Colon (tissue), 2 donors: ENCODE measurements around the gene LRRN2.
"Not testable (repeated sequence)": the region's sequence is repeated elsewhere in the genome, so short reads cannot be mapped to it uniquely, and the experiment has no call there.

Experiments
- FAIRE-seq: peaks from 2 replicates; lab custom pipeline; 2012; peaks lifted over from hg19 to GRCh38; lab: Jason Lieb, UNC
- donor health status: control.
- donor health status: control.

Gene LRRN2

GRCh38 chr1:204629459-204629858 lies 56.1 kb downstream of the LRRN2 start:
- not testable (repeated sequence) for FAIRE-seq

GRCh38 chr1:204628868-204629267 lies 56.7 kb downstream of the LRRN2 start:
- no peak for FAIRE-seq

GRCh38 chr1:204627436-204627835 lies 58.1 kb downstream of the LRRN2 start:
- no peak for FAIRE-seq

- no peak for FAIRE-seq
Observed at GRCh38 chr1:204626381-204626780, 59.2 kb downstream of the LRRN2 start.

- no peak for FAIRE-seq
Observed at GRCh38 chr1:204624631-204625216, 60.8 kb downstream of the LRRN2 start.

- no peak for FAIRE-seq
Observed at GRCh38 chr1:204623894-204624361, 61.6 kb downstream of the LRRN2 start.

GRCh38 chr1:204623365-204623893 lies 62.1 kb downstream of the LRRN2 start:
- FAIRE-seq: no peak

- no peak for FAIRE-seq
Observed at GRCh38 chr1:204621996-204622395, 63.5 kb downstream of the LRRN2 start.

GRCh38 chr1:204621396-204621795 lies 64.1 kb downstream of the LRRN2 start:
- no peak for FAIRE-seq

DNA sequence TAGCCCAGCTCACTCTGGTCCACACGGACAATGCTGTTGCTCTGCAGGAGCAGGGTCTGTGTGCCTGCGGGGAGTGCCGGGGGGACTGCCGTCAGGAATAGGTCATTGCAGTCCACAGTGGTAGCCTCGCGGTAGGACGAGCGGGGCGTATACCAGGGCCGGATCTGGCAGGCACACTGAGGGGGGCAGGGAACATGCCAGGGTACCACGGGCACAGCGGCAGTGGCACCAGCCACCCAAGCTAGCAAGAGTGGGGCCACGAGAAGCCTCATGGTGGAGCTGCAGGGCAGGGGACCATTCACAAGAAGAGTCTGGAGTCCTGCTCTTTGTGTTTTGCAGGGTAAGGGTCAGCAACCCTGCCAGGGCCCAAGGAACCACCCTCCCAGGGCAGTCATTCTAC lies 65.8 kb downstream of the LRRN2 start:
- FAIRE-seq: no peak

- no peak for FAIRE-seq
Observed at GRCh38 chr1:204618148-204618760, 67.3 kb downstream of the LRRN2 start.

DNA sequence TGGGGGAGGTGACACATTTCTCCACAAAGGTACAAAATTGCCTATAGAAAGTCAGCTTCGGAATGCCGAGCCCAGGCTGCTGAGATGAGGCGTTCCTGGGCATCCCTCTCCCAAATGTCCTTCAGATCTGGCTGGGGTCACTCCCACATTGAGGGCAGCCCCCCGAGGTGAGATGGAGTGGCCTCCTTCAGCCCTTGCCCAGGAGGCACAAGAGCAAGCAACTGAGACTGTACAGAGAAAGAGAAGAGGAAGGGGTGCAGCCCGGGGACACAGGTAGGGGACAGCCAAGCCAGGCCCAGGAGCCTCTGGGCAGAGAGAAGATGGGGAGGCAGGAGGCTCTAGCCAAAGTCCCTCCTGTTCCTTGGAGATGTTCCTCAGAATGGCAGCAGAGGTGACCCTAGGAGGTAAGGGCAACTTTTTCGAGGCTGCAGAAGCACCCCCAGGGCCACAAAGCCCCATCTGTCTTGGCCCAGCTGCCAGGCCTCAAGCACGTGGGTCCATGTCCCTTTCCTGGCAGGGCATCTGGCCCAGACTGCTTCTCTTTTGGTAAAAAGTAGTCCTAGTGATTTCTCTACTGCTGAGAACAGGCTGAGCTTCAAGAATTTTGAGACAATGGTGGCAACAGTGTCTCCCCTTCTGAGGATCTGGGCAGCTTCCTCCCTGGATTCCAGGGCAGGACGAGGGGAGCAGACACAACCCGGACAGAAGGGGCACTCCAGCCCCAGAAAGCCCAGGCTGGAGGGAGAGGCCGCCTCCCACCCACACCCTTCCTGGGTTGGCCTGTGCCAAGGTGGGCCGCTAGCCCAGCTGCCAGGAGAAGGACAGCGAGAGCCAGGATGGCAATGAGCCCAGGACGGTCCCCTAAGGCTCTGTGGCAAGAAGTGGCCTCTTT lies 68.0 kb downstream of the LRRN2 start:
- no peak for FAIRE-seq

DNA sequence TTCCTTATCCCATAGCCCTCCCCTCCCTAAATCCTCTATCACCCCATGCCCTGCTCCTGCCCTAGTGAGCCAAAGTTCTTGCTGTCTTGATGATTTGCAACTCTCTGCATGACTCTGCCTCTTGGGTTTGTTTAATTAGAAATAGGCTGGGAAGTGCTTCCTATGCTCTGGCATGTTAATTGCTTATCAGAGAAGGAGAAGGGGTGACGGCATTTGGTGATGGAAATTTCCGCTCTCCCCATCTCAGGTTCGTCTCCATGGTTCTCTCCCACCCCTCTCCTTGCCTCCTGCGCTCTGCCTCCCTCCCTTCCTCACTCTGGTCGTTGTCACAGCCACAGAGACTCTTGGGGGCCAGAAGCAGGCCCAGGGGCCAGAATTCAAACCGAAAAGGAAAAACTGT lies 68.9 kb downstream of the LRRN2 start:
- FAIRE-seq: no peak

DNA sequence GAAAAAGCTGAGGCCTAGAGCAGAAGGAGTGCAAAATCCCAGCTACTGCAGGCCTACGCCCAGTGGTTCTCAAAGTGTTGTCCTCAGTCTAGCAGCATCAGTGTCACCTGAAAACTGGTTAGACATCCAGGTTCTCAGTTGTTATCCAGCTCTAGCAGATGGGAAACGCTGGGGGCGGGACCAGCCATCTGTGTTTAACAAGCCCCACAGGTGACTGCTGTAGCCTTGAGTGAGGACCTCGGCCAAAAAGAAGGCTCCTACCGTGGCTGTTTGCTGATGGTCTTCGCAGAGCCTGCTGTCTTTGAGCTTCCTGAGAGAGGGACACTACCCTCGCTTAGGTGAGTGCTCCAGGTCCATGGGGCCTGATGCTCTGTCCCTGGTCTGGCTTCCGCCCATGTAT lies 69.7 kb downstream of the LRRN2 start:
- no peak for FAIRE-seq

DNA sequence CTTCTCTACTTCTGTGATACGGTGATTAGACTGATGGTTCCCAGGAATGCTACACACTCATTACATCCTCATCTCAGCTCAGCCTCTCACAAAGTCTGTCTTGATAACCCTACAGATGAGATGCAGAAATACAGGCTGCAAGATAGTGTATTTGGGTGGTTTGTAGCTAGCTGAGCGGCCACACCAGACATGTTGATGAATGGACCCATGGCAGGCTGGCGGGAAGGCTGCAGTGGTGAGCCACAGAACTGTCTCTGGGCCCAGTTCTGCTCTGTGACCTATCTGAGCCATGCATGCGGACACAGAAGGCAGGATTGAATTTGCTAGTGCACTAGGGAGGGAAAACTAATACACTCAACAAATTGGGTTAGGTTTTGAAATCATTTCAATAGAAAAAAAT lies 71.9 kb downstream of the LRRN2 start:
- FAIRE-seq: no peak

DNA sequence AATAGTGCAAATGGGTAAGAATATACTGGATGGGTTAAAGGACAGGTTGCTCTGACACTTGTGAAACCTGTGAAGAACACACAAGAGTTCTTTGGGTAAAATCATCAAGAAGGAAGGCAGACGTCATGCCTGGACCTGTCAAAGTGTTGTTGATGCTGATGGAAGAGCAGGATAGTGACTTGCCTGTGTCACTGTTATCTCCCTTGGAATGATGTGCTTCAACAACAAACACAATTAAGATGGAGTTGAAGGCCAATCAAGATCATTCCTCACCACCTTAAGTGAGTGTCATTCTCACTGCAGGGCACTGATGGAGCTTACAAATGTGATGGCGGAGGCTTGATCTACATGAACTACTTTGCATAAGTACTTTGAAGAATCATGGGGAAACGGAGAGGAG lies 73.2 kb downstream of the LRRN2 start:
- no peak for FAIRE-seq

- no peak for FAIRE-seq
Observed at GRCh38 chr1:204611036-204611435, 74.5 kb downstream of the LRRN2 start.

- FAIRE-seq: no peak
Observed at GRCh38 chr1:204607910-204608309, 77.6 kb downstream of the LRRN2 start.

- FAIRE-seq: no peak
Observed at GRCh38 chr1:204605791-204606190, 79.7 kb downstream of the LRRN2 start.

DNA sequence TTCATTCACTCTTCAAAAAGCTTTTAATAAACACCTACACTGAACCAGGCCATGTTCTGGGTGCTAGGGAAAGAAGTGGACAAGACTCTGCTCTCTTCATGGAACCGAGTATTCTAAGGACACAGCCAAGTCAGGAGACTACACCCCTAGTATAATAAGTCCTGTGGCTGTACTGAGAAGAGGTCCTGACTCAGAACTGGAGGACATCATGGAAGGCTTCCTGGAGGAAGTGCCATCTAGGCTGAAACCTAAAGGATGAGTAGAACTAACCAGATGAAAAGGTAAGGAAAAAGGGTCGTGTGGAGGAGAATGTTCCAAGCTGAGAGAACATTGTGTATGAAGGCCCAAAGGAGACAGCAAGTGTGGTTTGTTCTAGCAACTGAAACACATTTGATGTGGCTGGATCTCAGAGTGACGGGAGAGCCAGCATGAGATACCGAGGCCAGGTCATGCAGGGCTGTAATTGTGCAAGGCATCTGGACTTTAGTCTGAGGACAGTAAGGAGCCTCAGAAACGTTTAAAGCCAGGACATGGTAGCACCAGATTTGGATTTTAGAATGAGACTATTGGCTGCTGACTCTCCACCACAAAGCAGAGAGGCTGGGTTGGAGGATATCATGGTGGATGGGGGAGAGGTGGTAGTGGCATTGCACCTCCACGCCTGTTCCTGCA lies 82.5 kb downstream of the LRRN2 start:
- no peak for FAIRE-seq

- no peak for FAIRE-seq
Observed at GRCh38 chr1:204602111-204602579, 83.4 kb downstream of the LRRN2 start.

DNA sequence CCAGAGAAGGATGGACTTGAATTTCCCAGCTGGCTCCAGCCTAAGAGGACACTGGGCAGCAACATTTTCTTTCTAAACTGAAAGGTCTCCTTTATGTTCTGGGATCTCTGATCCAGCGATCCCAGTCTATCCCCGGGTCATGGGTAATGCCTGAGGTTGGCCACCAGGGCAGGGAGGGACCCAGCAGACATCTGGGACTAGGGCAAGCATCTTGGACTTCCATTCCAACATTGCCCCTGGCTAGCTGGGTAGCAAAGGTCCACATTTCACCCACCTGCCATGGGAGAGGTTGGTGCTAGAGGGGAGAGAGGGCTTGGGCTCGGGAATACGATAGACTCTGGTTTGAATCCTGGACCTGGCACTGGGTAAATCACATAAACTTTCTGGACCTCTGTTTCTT lies 84.6 kb downstream of the LRRN2 start:
- FAIRE-seq: no peak
